Uterus (tissue), 4 donors: Measurements from ENCODE around the gene IGIP. TPM values are rescaled to one million over a fixed set of nuclear protein-coding genes. Genes with fewer than 3 reads are reported as not detected.

ENCODE experiments used
- DNase-seq, 2 donors: peaks; one replicate each; pipeline ENCODE4 v3.0.0-alpha.2; 2019 to 2020
- H3K27ac ChIP-seq, 2 donors: fragments of 200-600 bp; sonication (generic); 1 replicate in 1 of 2; 2 replicates in 1 of 2; pipeline ENCODE4 v1.5.1; 2016 to 2018
- H3K27me3 ChIP-seq, 2 donors: fragments of 200-600 bp; sonication (generic); one replicate each; pipeline ENCODE4 v1.5.1; 2018 to 2019; ENCODE audit warnings: control low read depth in 1 of 2
- H3K36me3 ChIP-seq, 2 donors: fragments of 200-600 bp; sonication (generic); one replicate each; pipeline ENCODE4 v1.5.1; 2019; ENCODE audit warnings: control low read depth in 1 of 2
- H3K4me1 ChIP-seq, 2 donors: fragments of 200-600 bp; sonication (generic); one replicate each; pipeline ENCODE4 v1.5.1; 2018 to 2019; ENCODE audit warnings: control low read depth in 1 of 2
- H3K4me3 ChIP-seq, 2 donors: fragments of 200-600 bp; sonication (generic); 1 replicate in 1 of 2; 2 replicates in 1 of 2; pipeline ENCODE4 v1.5.1; 2018 to 2019; ENCODE audit warnings: mild to moderate bottlenecking in 1 of 2
- H3K9me3 ChIP-seq, 2 donors: fragments of 200-600 bp; sonication (generic); one replicate each; pipeline ENCODE4 v1.5.1; 2019; ENCODE audit warnings: control low read depth in 1 of 2
- POLR2A ChIP-seq, 2 donors: fragments of 450-650 bp; IDR thresholded peaks; one replicate each; pipeline ENCODE4 v1.6.1; 2016; ENCODE audit warnings: antibody characterized with exemption in 2 of 2, mild to moderate bottlenecking in 1 of 2, moderate library complexity in 1 of 2
- intact Hi-C: fragments of 100-400 bp; cut with DNase I; formaldehyde crosslinking; loops from one replicate; pipeline ENCODE4 v1.15.1; 2023; ENCODE audit warnings: low total_unique reads
- total RNA-seq, 4 donors: library from RNA; depleted of rRNA in 3 of 4; stranded (reverse); fragments of >200 nt in 3 of 4; gene quantifications; one replicate each; pipeline versions ENCODE4 v1.1.0 to v1.2.4, GENCODE V29; 2014 to 2023
- TF ChIP-seq, protein P1 (sequence below), 4 experiments: fragments of 200-600 bp in 2 of 4; fragments of 450-650 bp in 2 of 4; sonication (generic) in 2 of 4; IDR thresholded peaks; one replicate each; pipeline ENCODE4 v1.5.1; 2016 to 2019; ENCODE audit warnings: antibody characterized with exemption in 4 of 4, mild to moderate bottlenecking in 2 of 4, moderate library complexity in 1 of 4
- donor health status: DM: yes; HTN: yes; CAD: no.

IGIP gene
- total RNA-seq, 4 donors from 2014 or later, result 17.8 to 33.5 (median 31.2) TPM

DNA sequence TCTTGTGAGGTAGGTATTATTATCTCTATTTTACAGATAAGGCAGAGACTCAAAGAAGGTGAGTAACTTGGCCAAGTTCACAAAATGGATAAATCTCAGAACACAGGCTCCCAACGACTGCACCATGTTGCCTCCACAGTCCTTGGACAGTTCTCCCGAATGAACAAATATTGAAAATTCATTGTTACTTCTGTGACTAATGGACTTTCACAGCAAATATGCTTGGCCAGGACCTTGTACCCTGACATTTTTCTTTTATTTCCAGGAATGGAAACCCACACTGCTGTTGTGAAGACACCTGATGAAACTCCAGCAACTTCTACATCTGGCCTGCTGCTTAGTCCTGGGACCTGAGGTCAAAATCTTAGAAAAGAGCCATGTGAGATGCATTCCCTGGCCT, 46.7 kb downstream of the IGIP start:
- Histone ChIP-seq H3K4me1 (no peaks in the 10 kb centered on the region), H3K27ac (no peak overlapping the region), H3K9me3 (no peaks in the 10 kb centered on the region), H3K36me3 (no peaks in the 10 kb centered on the region), H3K27me3 (no peaks in the 10 kb centered on the region), H3K4me3 (no peak overlapping the region)
- DNase-seq, result no peak
- intact Hi-C loops, result no loop called here
- TF ChIP-seq, protein P1, sequence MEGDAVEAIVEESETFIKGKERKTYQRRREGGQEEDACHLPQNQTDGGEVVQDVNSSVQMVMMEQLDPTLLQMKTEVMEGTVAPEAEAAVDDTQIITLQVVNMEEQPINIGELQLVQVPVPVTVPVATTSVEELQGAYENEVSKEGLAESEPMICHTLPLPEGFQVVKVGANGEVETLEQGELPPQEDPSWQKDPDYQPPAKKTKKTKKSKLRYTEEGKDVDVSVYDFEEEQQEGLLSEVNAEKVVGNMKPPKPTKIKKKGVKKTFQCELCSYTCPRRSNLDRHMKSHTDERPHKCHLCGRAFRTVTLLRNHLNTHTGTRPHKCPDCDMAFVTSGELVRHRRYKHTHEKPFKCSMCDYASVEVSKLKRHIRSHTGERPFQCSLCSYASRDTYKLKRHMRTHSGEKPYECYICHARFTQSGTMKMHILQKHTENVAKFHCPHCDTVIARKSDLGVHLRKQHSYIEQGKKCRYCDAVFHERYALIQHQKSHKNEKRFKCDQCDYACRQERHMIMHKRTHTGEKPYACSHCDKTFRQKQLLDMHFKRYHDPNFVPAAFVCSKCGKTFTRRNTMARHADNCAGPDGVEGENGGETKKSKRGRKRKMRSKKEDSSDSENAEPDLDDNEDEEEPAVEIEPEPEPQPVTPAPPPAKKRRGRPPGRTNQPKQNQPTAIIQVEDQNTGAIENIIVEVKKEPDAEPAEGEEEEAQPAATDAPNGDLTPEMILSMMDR (IDR thresholded peaks at IDR 0.05), result no peak
- no peak for TF ChIP-seq POLR2A (IDR thresholded peaks at IDR 0.05)

DNA sequence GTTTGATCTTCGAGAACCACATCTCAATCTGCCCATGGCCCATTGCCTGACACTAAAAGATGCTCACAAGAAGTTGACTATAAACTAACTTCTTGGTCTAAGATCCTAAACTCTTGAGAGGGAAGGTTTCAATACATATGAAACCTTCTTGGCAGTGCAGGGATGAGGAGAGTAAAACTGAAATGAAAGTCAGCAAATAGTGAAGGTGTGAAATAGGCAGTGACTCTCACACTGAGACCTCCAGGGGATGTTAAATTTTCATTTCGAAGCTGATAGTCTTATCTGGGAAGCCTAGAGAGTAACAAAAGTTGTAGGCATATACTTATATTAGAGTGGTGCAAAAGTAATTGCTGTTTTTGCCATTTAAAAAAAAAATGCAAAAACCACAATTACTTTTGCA, 48.3 kb downstream of the IGIP start:
- DNase-seq, result no peak
- Histone ChIP-seq H3K9me3 (no peaks in the 10 kb centered on the region), H3K27ac (peak overlapping the region; percentile 98), H3K4me3 (no peak overlapping the region), H3K36me3 (no peaks in the 10 kb centered on the region), H3K27me3 (no peaks in the 10 kb centered on the region), H3K4me1 (no peaks in the 10 kb centered on the region)
- no peak for TF ChIP-seq POLR2A (IDR thresholded peaks at IDR 0.05)
- TF ChIP-seq, protein P1 (IDR thresholded peaks at IDR 0.05), result no peak
- intact Hi-C loops, result no loop called here

DNA sequence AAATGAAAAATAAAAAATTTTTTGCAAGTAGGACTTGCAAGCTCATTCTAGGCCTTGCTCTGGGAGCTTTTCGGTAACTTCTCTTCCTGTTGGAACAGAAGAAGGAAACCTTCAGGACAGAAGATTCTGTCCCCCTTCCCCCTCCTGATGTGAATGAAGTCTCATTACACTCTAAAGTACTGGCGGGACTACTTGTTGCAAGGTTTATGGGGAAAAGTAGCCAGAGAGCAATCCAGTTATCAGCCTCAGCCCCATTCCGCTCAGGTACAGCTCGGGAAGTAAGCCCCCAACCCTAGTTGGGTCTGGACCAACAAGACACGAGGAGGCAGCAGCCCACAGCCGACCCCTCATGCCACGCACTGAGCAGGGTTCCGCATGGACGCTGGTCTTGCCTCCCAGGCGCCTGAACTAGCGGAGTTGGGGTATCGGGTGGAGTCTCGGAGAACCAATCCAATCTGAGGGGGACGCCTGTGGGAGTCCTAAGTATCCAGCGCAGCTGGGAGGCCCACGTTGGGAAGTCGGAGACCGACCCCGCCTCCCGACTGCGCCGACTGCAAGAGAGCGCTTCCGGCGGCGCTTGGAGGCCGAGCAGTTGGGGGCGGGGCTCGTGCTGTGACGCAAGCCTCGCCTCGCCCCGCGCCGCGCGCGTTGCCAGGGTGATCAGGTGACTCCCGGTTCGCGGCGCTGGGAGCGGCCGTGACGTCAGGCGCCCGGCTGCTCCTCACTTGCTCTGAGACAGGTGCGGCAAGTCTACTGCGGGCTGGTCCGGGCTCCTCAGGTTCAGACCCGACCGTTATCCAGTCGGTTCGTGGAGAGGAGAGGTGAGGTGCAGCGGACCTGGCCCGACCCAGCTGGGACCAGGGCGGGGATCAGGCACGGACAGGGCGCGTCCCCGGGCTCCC, 49.0 kb downstream of the IGIP start, which contains the start of gene CYSTM1:
TSS of gene CYSTM1 (plus strand) at position 724 of the 902 bp plus-strand sequence. CDS start 19,278 bp downstream, outside the sequence.
- no peaks in the 10 kb centered on the region for H3K36me3 ChIP-seq
- DNase-seq, result peak; percentile 95 to 97
- TF ChIP-seq, protein P1 (IDR thresholded peaks at IDR 0.05), result no peak
- peak; percentile 93 to 96 for TF ChIP-seq POLR2A (IDR thresholded peaks at IDR 0.05)
- no peaks in the 10 kb centered on the region for H3K9me3 ChIP-seq
- H3K4me1 ChIP-seq, result no peaks in the 10 kb centered on the region
- peak within 1 kb of the TSS; percentile 98 for H3K27ac ChIP-seq
- intact Hi-C loops, result no loop called here
- H3K4me3 ChIP-seq, result peak within 1 kb of the TSS; percentile 97 to 99
- no peaks in the 10 kb centered on the region for H3K27me3 ChIP-seq

DNA sequence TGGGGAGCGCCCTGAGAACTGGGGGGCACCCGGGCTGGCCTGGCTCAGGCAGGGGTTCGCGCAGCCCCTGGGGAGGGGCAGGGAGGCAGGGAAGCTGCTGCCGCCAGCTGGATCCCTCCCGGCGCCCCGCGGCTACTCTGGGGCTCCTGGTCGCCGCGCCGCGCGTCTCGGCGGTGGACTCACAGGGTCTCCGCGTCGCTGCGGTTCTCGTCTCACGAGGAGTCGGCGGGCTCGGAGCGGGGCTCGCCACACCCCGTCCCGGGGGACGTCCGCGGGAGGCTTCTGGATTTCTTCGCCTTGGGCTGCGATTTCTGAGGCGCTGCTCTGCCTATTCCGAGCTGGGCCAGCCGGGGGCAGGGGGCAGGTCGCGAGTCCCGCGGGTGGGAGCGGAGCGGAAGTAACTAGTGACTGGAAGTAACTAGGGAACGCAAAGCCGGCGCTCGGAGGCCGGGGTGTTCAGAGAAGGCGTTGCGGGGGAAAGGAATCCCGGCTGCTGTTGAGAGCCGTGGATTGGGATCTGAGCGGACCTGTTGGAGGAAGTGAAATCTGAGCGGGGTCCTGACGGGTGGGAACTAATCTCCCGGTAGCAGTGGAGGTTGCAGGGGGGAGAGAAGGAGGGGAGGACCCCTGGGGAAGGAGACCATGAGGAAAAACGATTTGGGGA, 49.8 kb downstream of the IGIP start:
- no peaks in the 10 kb centered on the region for H3K36me3 ChIP-seq
- H3K9me3 ChIP-seq, result no peaks in the 10 kb centered on the region
- no peaks in the 10 kb centered on the region for H3K4me1 ChIP-seq
- intact Hi-C loops, result no loop called here
- peak overlapping the region; percentile 98 for H3K27ac ChIP-seq
- peak overlapping the region; percentile 97 to 99 for H3K4me3 ChIP-seq
- no peak for TF ChIP-seq POLR2A (IDR thresholded peaks at IDR 0.05)
- TF ChIP-seq, protein P1 (IDR thresholded peaks at IDR 0.05), result no peak
- H3K27me3 ChIP-seq, result no peaks in the 10 kb centered on the region
- DNase-seq, result peak; percentile 69 to 70

DNA sequence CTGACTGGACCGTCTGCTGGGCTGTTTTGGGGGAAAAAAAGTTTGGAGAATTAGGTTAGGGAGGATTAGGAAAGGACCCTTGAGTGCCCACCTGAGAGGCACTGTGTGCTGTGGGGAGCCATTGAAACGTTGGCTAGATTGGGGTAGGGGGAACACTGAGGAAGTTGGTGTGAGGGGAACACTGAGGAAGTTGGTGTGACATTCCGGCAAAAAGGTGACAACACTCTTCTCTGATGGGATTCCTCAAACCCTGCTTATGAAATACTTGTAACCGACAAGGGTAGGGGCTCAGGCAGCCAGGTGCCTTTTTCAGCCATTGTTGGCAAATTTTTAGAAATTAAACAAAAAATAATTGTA, 50.3 kb downstream of the IGIP start:
- Histone ChIP-seq H3K4me1 (no peaks in the 10 kb centered on the region), H3K4me3 (peak overlapping the region; percentile 97 to 99), H3K36me3 (no peaks in the 10 kb centered on the region), H3K9me3 (no peaks in the 10 kb centered on the region), H3K27ac (peak overlapping the region; percentile 98), H3K27me3 (no peaks in the 10 kb centered on the region)
- intact Hi-C loops, result no loop called here
- no peak for TF ChIP-seq POLR2A (IDR thresholded peaks at IDR 0.05)
- TF ChIP-seq, protein P1 (IDR thresholded peaks at IDR 0.05), result no peak
- DNase-seq, result no peak
